ENCODE results near the gene GPAT2. TPM values are rescaled to one million over a fixed set of nuclear protein-coding genes. Genes with fewer than 3 reads are reported as not detected.
"Not testable (repeated sequence)": the region's sequence is repeated elsewhere in the genome, so short reads cannot be mapped to it uniquely, and the experiment has no call there.

Gene GPAT2
- total RNA-seq, 2 donors from 2014 or later, result 1.6 to 2.0 TPM

GRCh38 chr2:96055830-96056229 is 21.1 kb upstream of the GPAT2 start:
- H3K4me1 ChIP-seq; DNase-seq; intact Hi-C loops (cut with DNase I); ATAC-seq; H3K27me3 ChIP-seq; H3K27ac ChIP-seq; H3K9me3 ChIP-seq; H3K36me3 ChIP-seq (replicated peaks in 1 of 2; ENCODE audit: insufficient read depth in 1 of 2, low read depth in 2 of 2); H3K4me3 ChIP-seq: not testable (repeated sequence)
- 75% methylated on average over 2 of the region's 6 CpGs; no CpG with 5 or more reads in 1 of the 2 donors for WGBS, 2 donors

- 70 to 75% methylated on average over 6 of the region's 7 CpGs for WGBS, 2 donors
- H3K27me3 ChIP-seq; H3K4me1 ChIP-seq; ATAC-seq; intact Hi-C loops (cut with DNase I); H3K27ac ChIP-seq; H3K9me3 ChIP-seq; DNase-seq; H3K4me3 ChIP-seq; H3K36me3 ChIP-seq (replicated peaks in 1 of 2; ENCODE audit: insufficient read depth in 1 of 2, low read depth in 2 of 2): not testable (repeated sequence)
Measured at GRCh38 chr2:96054537-96054936, 19.8 kb upstream of the GPAT2 start.

- H3K4me1 ChIP-seq; H3K27ac ChIP-seq; H3K36me3 ChIP-seq (replicated peaks in 1 of 2; ENCODE audit: insufficient read depth in 1 of 2, low read depth in 2 of 2); ATAC-seq; DNase-seq; H3K4me3 ChIP-seq; H3K9me3 ChIP-seq; H3K27me3 ChIP-seq; intact Hi-C loops (cut with DNase I): not testable (repeated sequence)
- 75 to 93% methylated on average over 6 to 7 of the region's 7 CpGs for WGBS, 2 donors
Measured at GRCh38 chr2:96053385-96053784, 18.7 kb upstream of the GPAT2 start.

GRCh38 chr2:96052632-96053031 is 17.9 kb upstream of the GPAT2 start:
- H3K27ac ChIP-seq; DNase-seq; intact Hi-C loops (cut with DNase I); H3K4me1 ChIP-seq; ATAC-seq; H3K9me3 ChIP-seq; H3K36me3 ChIP-seq (replicated peaks in 1 of 2; ENCODE audit: insufficient read depth in 1 of 2, low read depth in 2 of 2); H3K4me3 ChIP-seq; H3K27me3 ChIP-seq: not testable (repeated sequence)
- 83 to 84% methylated on average over 2 of the region's 3 CpGs for WGBS, 2 donors

- H3K36me3 ChIP-seq (replicated peaks in 1 of 2; ENCODE audit: insufficient read depth in 1 of 2, low read depth in 2 of 2); intact Hi-C loops (cut with DNase I); H3K4me1 ChIP-seq; H3K9me3 ChIP-seq; DNase-seq; H3K4me3 ChIP-seq; H3K27ac ChIP-seq; H3K27me3 ChIP-seq: not testable (repeated sequence)
- peak; percentile 55 for ATAC-seq
- WGBS, 2 donors, result no CpG with 5 or more reads among the region's 3 CpGs
Measured at GRCh38 chr2:96049917-96050262, 15.2 kb upstream of the GPAT2 start.

GRCh38 chr2:96049049-96049916 is 14.6 kb upstream of the GPAT2 start:
- H3K36me3 ChIP-seq (replicated peaks in 1 of 2; ENCODE audit: insufficient read depth in 1 of 2, low read depth in 2 of 2); H3K27me3 ChIP-seq; intact Hi-C loops (cut with DNase I); DNase-seq; H3K4me3 ChIP-seq; H3K4me1 ChIP-seq; H3K27ac ChIP-seq; H3K9me3 ChIP-seq: not testable (repeated sequence)
- ATAC-seq, result peak; percentile 46
- 25 to 67% methylated on average over 1 to 5 of the region's 18 CpGs for WGBS, 2 donors

- H3K27me3 ChIP-seq; H3K4me3 ChIP-seq; H3K36me3 ChIP-seq (replicated peaks in 1 of 2; ENCODE audit: insufficient read depth in 1 of 2, low read depth in 2 of 2); intact Hi-C loops (cut with DNase I); H3K9me3 ChIP-seq; H3K27ac ChIP-seq; DNase-seq; H3K4me1 ChIP-seq; ATAC-seq: not testable (repeated sequence)
- WGBS, 2 donors, result no CpG with 5 or more reads among the region's 14 CpGs
Measured at GRCh38 chr2:96035554-96035953, 838 bp upstream of the GPAT2 start.

- 0% methylated on average over 1 of the region's 9 CpGs for WGBS, 2 donors
- H3K9me3 ChIP-seq; intact Hi-C loops (cut with DNase I); H3K36me3 ChIP-seq (replicated peaks in 1 of 2; ENCODE audit: insufficient read depth in 1 of 2, low read depth in 2 of 2); H3K4me3 ChIP-seq; DNase-seq; H3K27ac ChIP-seq; H3K27me3 ChIP-seq; H3K4me1 ChIP-seq: not testable (repeated sequence)
- peak; percentile 30 for ATAC-seq
Measured at GRCh38 chr2:96033997-96034396, 719 bp downstream of the GPAT2 start.

GRCh38 chr2:96027725-96028325 is 6.9 kb downstream of the GPAT2 start:
- H3K36me3 ChIP-seq (replicated peaks in 1 of 2; ENCODE audit: insufficient read depth in 1 of 2, low read depth in 2 of 2); ATAC-seq; DNase-seq; H3K27ac ChIP-seq; H3K9me3 ChIP-seq; H3K27me3 ChIP-seq; H3K4me3 ChIP-seq; H3K4me1 ChIP-seq: not testable (repeated sequence)
- intact Hi-C loops (cut with DNase I), result loop anchor here (10.0 kb wide), 1 partner anchor 87 kb away; the partner anchor contains the start of gene ADRA2B
- WGBS, 2 donors, result no CpG with 5 or more reads among the region's 16 CpGs

- WGBS, 2 donors, result 100% methylated on average over 1 of the region's 6 CpGs; no CpG with 5 or more reads in 1 of the 2 donors
- not testable (repeated sequence) for H3K9me3 ChIP-seq; ATAC-seq; H3K4me3 ChIP-seq; DNase-seq; H3K36me3 ChIP-seq (replicated peaks in 1 of 2; ENCODE audit: insufficient read depth in 1 of 2, low read depth in 2 of 2); H3K4me1 ChIP-seq; H3K27me3 ChIP-seq; H3K27ac ChIP-seq
- intact Hi-C loops (cut with DNase I), result loop anchor here (10.0 kb wide), 1 partner anchor 89 kb away; the partner anchor contains the start of gene ADRA2B
Measured at GRCh38 chr2:96025755-96026154, 9.0 kb downstream of the GPAT2 start.
